Spinal cord (tissue), 10 donors: Measurements from ENCODE around the gene PDSS2. TPM values are rescaled to one million over a fixed set of nuclear protein-coding genes. Genes with fewer than 3 reads are reported as not detected.
A peak's percentile ranks its signal among the peaks of the same experiment; 100 is the strongest.

Experiments used
- DNase-seq, 6 donors: peaks; one replicate each; pipeline versions ENCODE4 v3.0.0 to v3.0.0-alpha.2; 2013 to 2015; ENCODE audit warnings: low spot score in 6 of 6, low read depth in 4 of 6
- H3K27ac ChIP-seq: one replicate; pipeline ENCODE4 v1.5.1; 2013; ENCODE audit warnings: low read depth, low read length, control low read depth
- H3K27me3 ChIP-seq: one replicate; pipeline ENCODE4 v1.6.1; 2013; ENCODE audit warnings: low read length; ENCODE audit not compliant: control insufficient read depth, insufficient read depth
- H3K36me3 ChIP-seq: one replicate; pipeline ENCODE4 v1.6.1; 2013; ENCODE audit warnings: low read length; ENCODE audit not compliant: control insufficient read depth, insufficient read depth
- H3K4me1 ChIP-seq: one replicate; pipeline ENCODE4 v1.6.1; 2013; ENCODE audit warnings: low read length; ENCODE audit not compliant: control insufficient read depth, insufficient read depth
- H3K4me3 ChIP-seq: one replicate; pipeline ENCODE4 v1.5.1; 2013; ENCODE audit warnings: low read depth, low read length, control low read depth
- H3K9me3 ChIP-seq: one replicate; pipeline ENCODE4 v1.6.1; 2013; ENCODE audit warnings: low read length; ENCODE audit not compliant: control insufficient read depth, insufficient read depth
- WGBS: methylation state at CpG from one replicate; pipeline ENCODE4 v1.1.5; 2013; ENCODE audit warnings: missing lambda C conversion rate; ENCODE audit not compliant: insufficient coverage; 5-methylcytosine and 5-hydroxymethylcytosine counted together
- polyA plus RNA-seq, 2 donors: library from polyadenylated mRNA; unstranded; fragments of 120-200 nt; gene quantifications; one replicate each; pipeline ENCODE4 v1.2.1, GENCODE V29; 2013; ENCODE audit not compliant: insufficient read length in 2 of 2
- total RNA-seq, 2 donors: library from RNA; depleted of rRNA in 1 of 2; stranded (reverse); fragments of 120-200 nt in 1 of 2; fragments of >200 nt in 1 of 2; gene quantifications; one replicate each; pipeline versions ENCODE4 v1.2.3 to v1.2.4, GENCODE V29; 2013 to 2014
- donor health status: healthy.

Gene PDSS2
- total and polyA plus RNA-seq, 4 donors: 9.5 to 14.5 (median 10.6) TPM

DNA sequence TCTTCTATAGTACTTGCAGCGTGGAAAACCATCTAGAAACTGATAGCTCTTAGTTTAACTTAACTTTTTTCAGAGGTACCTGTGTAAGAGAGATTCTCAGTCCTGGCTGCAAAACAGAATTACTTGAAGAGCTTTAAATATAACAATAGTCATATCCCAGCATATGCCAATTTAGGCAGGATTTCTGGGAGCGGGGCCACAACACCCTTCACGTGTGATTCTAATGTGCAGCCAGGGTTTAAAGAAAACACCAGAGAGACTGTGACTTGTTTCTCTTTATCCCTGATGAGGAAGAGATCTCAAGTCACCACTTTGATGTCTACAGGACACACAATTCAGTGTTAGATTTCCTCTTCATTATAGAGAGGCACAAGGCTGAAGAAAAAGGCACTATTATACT lies 103.7 kb downstream of the PDSS2 start:
- 100% methylated on average over 2 of the region's 3 CpGs for WGBS
- Histone ChIP-seq H3K27me3 (no peaks in the 10 kb centered on the region), H3K4me1 (no peaks in the 10 kb centered on the region), H3K9me3 (no peaks in the 10 kb centered on the region), H3K4me3 (no peak overlapping the region), H3K27ac (no peak overlapping the region), H3K36me3 (no peaks in the 10 kb centered on the region)
- peak in 1 of 6 donors; percentile 31 for DNase-seq

DNA sequence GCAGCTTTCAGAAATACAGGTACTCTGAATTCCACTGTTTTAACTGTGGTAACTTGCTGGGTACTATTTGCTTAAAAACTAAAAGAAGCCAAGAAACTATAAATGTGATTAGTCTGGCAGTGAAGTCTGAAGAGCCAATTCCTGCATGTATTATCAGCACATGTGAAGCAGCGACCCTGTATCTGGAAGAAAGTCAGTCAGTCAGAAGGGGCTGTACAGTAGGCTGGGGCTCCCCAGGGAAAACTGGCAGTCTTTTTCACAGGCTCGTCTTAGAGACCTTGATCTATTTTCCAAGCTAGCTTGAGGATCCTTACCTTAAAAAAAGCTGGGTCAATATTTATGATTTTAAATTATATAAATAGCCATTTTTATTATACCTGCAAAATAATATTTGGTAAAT lies 104.9 kb downstream of the PDSS2 start:
- peak in 2 of 6 donors; percentile 46 to 63 for DNase-seq
- Histone ChIP-seq H3K27me3 (no peaks in the 10 kb centered on the region), H3K9me3 (no peaks in the 10 kb centered on the region), H3K27ac (no peak overlapping the region), H3K4me3 (no peak overlapping the region), H3K36me3 (no peaks in the 10 kb centered on the region), H3K4me1 (no peaks in the 10 kb centered on the region)
- 33% methylated on average over 1 of the region's 2 CpGs for WGBS

DNA sequence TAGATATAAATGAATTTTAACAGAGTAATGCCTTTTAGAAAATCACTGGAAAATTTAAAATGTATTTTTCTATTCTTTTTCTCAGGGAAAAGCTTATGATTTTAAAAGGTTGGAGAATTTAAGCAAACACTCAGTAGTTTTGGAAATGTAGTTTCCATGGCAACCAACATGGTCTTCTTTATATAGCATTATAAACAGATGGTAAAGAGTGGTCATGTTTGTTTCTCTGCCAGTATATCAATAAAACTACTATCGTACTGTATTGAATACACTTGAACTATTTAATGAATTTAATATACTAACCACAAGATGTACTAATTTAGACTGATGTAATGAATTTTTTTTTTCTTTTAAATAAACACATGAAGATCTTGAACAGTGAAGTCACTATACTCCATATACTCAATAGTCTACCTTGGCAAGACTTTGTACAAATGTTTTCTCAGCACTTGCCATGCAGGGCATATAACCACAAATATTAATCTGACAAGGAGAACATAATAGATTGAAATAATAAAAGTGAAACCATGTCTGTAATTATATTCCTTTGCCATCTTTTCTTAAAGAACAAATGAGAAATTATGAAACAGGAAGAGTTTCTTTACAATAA lies 105.5 kb downstream of the PDSS2 start:
- Histone ChIP-seq H3K4me3 (no peak overlapping the region), H3K36me3 (no peaks in the 10 kb centered on the region), H3K4me1 (no peaks in the 10 kb centered on the region), H3K27ac (no peak overlapping the region), H3K9me3 (no peaks in the 10 kb centered on the region), H3K27me3 (no peaks in the 10 kb centered on the region)
- DNase-seq: peak in 2 of 6 donors; percentile 74 to 82
- no CpG with 5 or more reads among the region's 1 CpG for WGBS

DNA sequence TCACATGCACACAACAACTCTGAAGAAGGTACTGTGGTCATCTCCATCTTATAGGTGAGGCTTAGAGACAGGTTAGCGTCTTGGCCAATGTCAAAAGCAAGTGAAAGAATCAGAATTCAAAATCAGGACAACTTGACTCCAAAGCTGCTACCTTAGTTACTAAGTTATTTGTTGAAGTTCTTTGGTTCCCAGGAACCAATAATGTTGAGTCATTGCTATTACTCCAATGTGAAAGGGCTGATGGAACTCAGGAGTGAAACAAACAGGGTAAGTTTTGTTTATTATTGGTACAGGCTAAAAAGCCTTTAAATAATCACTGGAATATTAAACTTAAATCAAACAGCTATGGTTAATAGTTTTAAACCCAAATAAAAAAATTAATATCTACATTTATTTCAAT lies 111.1 kb downstream of the PDSS2 start:
- no CpG with 5 or more reads among the region's 1 CpG for WGBS
- Histone ChIP-seq H3K36me3 (no peaks in the 10 kb centered on the region), H3K4me1 (no peaks in the 10 kb centered on the region), H3K27me3 (no peaks in the 10 kb centered on the region), H3K4me3 (no peak overlapping the region), H3K27ac (no peak overlapping the region), H3K9me3 (no peaks in the 10 kb centered on the region)
- no peak for DNase-seq

DNA sequence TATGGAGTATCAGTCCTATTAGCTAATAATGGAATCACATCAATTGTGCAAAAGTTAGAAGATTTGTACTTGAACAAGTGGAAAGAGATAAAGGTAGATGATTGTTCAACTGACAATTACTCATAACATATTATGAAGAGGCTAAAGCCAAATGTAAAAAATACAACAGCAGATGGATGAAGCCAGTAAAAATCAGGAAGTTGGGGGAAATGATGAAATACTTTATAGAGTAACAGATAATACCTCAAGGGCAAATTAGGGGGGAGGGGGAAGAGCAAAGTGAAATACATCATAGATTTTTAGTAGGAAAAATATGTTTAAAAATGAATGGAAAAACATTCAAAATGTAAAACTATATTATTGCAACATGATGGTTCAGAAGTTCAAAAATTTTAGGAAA lies 114.0 kb downstream of the PDSS2 start:
- Histone ChIP-seq H3K4me1 (no peaks in the 10 kb centered on the region), H3K36me3 (no peaks in the 10 kb centered on the region), H3K4me3 (no peak overlapping the region), H3K27ac (no peak overlapping the region), H3K27me3 (no peaks in the 10 kb centered on the region), H3K9me3 (no peaks in the 10 kb centered on the region)
- no peak for DNase-seq

DNA sequence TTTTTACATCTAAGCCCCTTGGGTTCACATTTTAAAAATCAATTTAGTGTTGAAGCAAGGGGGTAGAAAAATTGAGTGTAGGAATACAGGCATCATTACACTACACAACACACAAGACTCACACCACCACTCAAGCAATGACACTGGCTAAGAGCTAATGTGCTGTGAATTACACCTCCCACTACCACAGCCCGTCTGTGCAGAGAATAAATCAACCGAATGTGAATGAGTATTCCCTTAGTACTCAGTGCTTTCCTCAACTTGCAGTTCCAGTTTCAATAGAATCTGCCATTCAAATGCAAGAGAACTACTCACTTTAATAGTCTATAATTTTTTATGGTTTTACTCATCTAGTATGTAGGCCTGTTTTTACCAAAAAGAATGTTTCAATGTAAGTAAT lies 114.4 kb downstream of the PDSS2 start:
- no peaks in the 10 kb centered on the region for H3K27me3 ChIP-seq

DNA sequence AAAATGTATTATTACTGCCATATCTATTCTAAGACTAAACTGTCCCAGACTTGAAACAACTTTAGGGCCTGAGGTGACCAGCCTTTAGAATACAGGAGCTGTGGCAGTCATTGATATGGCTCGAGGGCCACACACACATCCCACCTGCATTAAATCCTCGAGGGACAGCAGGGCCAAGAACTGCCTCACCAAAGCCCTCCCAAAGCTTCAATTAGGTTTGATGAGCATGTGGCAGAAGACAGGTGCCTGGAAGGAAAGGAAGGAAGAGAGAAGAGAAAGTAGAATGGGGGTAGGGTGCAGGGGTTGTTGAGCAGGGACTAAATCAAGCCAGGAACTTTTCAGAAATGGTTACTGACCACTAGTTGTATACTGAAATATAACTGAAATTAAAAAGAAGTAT lies 115.0 kb downstream of the PDSS2 start:
- no peak for DNase-seq
- Histone ChIP-seq H3K4me3 (no peak overlapping the region), H3K4me1 (no peaks in the 10 kb centered on the region), H3K27me3 (no peaks in the 10 kb centered on the region), H3K9me3 (no peaks in the 10 kb centered on the region), H3K27ac (no peak overlapping the region), H3K36me3 (no peaks in the 10 kb centered on the region)
- WGBS: 43% methylated on average over 1 of the region's 2 CpGs

More for the DNA sequence above, 114.4 kb downstream of the PDSS2 start:
- no peaks in the 10 kb centered on the region for H3K4me1 ChIP-seq
- no peaks in the 10 kb centered on the region for H3K9me3 ChIP-seq
- DNase-seq: peak in 1 of 6 donors; percentile 37
- no peak overlapping the region for H3K27ac ChIP-seq
- 35% methylated on average over 2 of the region's 2 CpGs for WGBS
- no peak overlapping the region for H3K4me3 ChIP-seq
- no peaks in the 10 kb centered on the region for H3K36me3 ChIP-seq

DNA sequence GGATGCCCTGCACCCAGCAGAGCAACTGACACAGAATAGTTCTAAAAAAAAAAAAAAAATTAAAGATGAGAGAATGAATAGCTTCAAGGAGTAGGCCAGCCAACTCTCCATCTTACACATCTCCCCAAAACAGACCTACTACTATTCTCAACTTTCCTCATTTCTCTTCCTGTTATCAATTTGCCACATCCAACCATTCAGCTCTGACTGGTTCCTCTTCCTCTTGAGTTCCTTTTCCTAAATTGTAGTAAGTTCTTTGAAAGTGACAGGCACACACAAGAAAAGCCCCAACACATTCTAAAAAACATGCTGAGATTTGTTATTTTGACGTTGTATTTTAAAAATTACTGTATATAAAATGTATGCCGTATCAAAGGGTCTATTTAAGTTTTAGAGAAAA lies 117.2 kb downstream of the PDSS2 start:
- no peak overlapping the region for H3K27ac ChIP-seq
- no peaks in the 10 kb centered on the region for H3K36me3 ChIP-seq
- DNase-seq: no peak
- no peaks in the 10 kb centered on the region for H3K27me3 ChIP-seq
- H3K4me1 ChIP-seq: no peaks in the 10 kb centered on the region
- no peak overlapping the region for H3K4me3 ChIP-seq
- no peaks in the 10 kb centered on the region for H3K9me3 ChIP-seq
- no CpG with 5 or more reads among the region's 2 CpGs for WGBS

DNA sequence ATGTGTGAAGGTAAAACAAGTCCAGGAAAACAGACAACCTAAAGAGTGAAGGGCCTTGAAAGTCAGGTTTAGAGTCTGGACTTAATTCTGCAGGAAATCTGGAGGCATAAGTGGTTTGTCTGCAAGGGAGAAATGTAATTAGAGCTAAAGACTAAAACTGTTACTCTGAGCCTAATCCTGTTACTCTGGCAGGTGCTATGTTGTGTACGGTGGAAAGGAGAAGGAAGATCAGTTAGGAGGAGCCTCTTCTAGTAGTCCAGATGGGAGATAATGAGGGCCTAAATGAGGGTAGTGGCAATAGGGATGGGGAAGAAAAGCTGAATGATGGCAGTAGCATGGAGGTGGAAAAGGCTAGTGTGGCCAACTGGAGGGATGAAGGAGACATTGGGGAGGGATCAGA lies 118.5 kb downstream of the PDSS2 start:
- no peak for DNase-seq
- 95% methylated on average over 1 of the region's 1 CpG for WGBS
- H3K27ac ChIP-seq: no peak overlapping the region

DNA sequence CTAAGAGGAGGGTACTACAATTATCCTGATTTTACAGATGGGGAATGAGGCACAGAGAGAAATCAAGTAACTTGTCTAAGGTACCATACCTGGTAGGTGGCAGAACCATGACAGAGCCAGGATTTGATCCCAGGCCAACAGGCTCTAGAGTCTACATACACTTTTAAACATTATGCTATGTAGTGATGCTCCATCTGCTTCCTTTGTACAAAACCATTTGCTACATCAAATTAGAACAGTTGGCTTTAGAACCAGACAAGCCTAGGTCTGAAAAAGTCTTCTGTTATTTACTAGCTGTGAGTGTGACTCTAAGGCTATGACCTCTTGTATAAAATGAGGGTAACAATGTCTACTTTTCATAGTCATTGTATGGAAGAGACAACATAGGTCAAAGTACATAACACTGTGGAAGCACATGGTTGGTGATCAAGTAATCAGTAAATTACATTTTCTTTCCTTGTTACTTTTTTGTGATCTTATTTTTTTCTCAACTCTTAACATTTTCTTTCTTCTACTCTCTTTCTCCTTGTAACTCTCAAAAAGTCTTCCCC lies 122.1 kb downstream of the PDSS2 start:
- DNase-seq: peak in 1 of 6 donors; percentile 60
- Histone ChIP-seq H3K4me3 (no peak overlapping the region), H3K4me1 (no peaks in the 10 kb centered on the region)

More for the DNA sequence above, 118.5 kb downstream of the PDSS2 start:
- Histone ChIP-seq H3K36me3 (no peaks in the 10 kb centered on the region), H3K27me3 (no peaks in the 10 kb centered on the region), H3K4me3 (no peak overlapping the region), H3K9me3 (no peaks in the 10 kb centered on the region), H3K4me1 (no peaks in the 10 kb centered on the region)

More for the DNA sequence above, 122.1 kb downstream of the PDSS2 start:
- Histone ChIP-seq H3K36me3 (no peaks in the 10 kb centered on the region), H3K9me3 (no peaks in the 10 kb centered on the region), H3K27ac (no peak overlapping the region), H3K27me3 (no peaks in the 10 kb centered on the region)
